GM23248 (cell line): ENCODE results near the gene METTL27. TPM values are rescaled to one million over a fixed set of nuclear protein-coding genes. Genes with fewer than 3 reads are reported as not detected.
A peak's percentile ranks its signal among the peaks of the same experiment; 100 is the strongest.
"Not testable (repeated sequence)": the region's sequence is repeated elsewhere in the genome, so short reads cannot be mapped to it uniquely, and the experiment has no call there.

Experiments used
- DNase-seq: peaks from one replicate; pipeline ENCODE4 v3.0.0-alpha.2; 2015
- H2AFZ ChIP-seq: fragments of 200-600 bp; sonication (generic); 2 replicates; pipeline ENCODE4 v1.6.1; 2016; ENCODE audit warnings: antibody characterized with exemption
- H3F3A ChIP-seq: fragments of 200-600 bp; sonication (generic); 2 replicates; pipeline ENCODE4 v1.6.1; 2016; ENCODE audit warnings: mild to moderate bottlenecking, antibody characterized with exemption, mixed run types; ENCODE audit not compliant: insufficient read depth
- H3K27ac ChIP-seq: fragments of 200-600 bp; sonication (generic); 2 replicates; pipeline ENCODE4 v1.5.1; 2016; ENCODE audit warnings: mild to moderate bottlenecking
- H3K27me3 ChIP-seq: fragments of 200-600 bp; sonication (generic); replicated peaks from 2 replicates; pipeline ENCODE4 v1.6.1; 2016; ENCODE audit warnings: mild to moderate bottlenecking; ENCODE audit not compliant: insufficient read depth
- H3K36me3 ChIP-seq: fragments of 200-600 bp; sonication (generic); 2 replicates; pipeline ENCODE4 v1.6.1; 2016; ENCODE audit warnings: low read depth, mild to moderate bottlenecking
- H3K4me1 ChIP-seq: fragments of 200-600 bp; sonication (generic); 2 replicates; pipeline ENCODE4 v1.6.1; 2016; ENCODE audit warnings: mild to moderate bottlenecking; ENCODE audit not compliant: insufficient read depth
- H3K4me2 ChIP-seq: fragments of 200-600 bp; sonication (generic); one replicate; pipeline ENCODE4 v1.6.1; 2016; ENCODE audit warnings: mild to moderate bottlenecking; ENCODE audit not compliant: unreplicated experiment
- H3K4me3 ChIP-seq: fragments of 200-600 bp; sonication (generic); 2 replicates; pipeline ENCODE4 v1.5.1; 2016; ENCODE audit warnings: mild to moderate bottlenecking
- H3K79me2 ChIP-seq: fragments of 200-600 bp; sonication (generic); 2 replicates; pipeline ENCODE4 v1.6.1; 2016; ENCODE audit warnings: mild to moderate bottlenecking; ENCODE audit not compliant: insufficient read depth
- H3K9ac ChIP-seq: fragments of 200-600 bp; sonication (generic); 2 replicates; pipeline ENCODE4 v1.6.1; 2016; ENCODE audit warnings: mild to moderate bottlenecking
- H3K9me2 ChIP-seq: fragments of 200-600 bp; sonication (generic); 2 replicates; pipeline ENCODE4 v1.6.1; 2016; ENCODE audit warnings: mixed run types, mild to moderate bottlenecking, moderate library complexity; ENCODE audit not compliant: insufficient read depth
- H3K9me3 ChIP-seq: fragments of 200-600 bp; sonication (generic); one replicate; pipeline ENCODE4 v1.6.1; 2017; ENCODE audit warnings: low read depth
- H4K20me1 ChIP-seq: fragments of 200-600 bp; sonication (generic); 2 replicates; pipeline ENCODE4 v1.6.0; 2016; ENCODE audit not compliant: insufficient read depth
- EZH2 ChIP-seq: fragments of 200-600 bp; sonication (generic); IDR thresholded peaks from 2 replicates; pipeline ENCODE4 v1.6.1; 2018; ENCODE audit warnings: antibody characterized with exemption, mild to moderate bottlenecking; ENCODE audit not compliant: insufficient read depth, poor library complexity, severe bottlenecking
- EZH2phosphoT487 ChIP-seq: fragments of 200-600 bp; sonication (generic); IDR thresholded peaks from 2 replicates; pipeline ENCODE4 v1.6.1; 2018; ENCODE audit warnings: antibody characterized with exemption, moderate library complexity, mild to moderate bottlenecking, low read depth; ENCODE audit not compliant: insufficient read depth
- WGBS, 2 experiments: methylation state at CpG; one replicate each; pipeline ENCODE4 v1.1.6; 2015 to 2017; ENCODE audit warnings: low lambda C conversion rate in 2 of 2, low coverage in 1 of 2; ENCODE audit errors: missing lambda C conversion rate in 2 of 2; 5-methylcytosine and 5-hydroxymethylcytosine counted together
- in situ Hi-C: fragments of 300-500 bp; cut with MboI; formaldehyde crosslinking; loops from 2 replicates; pipeline ENCODE4 v1.15.0; 2020
- polyA plus RNA-seq: library from polyadenylated mRNA; unstranded; fragments of >200 nt; fragmentation: Nextera tagmentation; extraction: Ambion mirVana; gene quantifications from 2 replicates; pipeline ENCODE4 v1.2.1, GENCODE V29; 2016
- total RNA-seq: library from RNA; depleted of rRNA; stranded (reverse); fragments of >200 nt; shearing (Covaris generic); gene quantifications from 2 replicates; pipeline ENCODE4 v1.2.3, GENCODE V29; 2014

METTL27 gene
- total and polyA plus RNA-seq, 2 experiments from 2014 or later: 5.3 to 6.5 TPM

- Histone ChIP-seq H3K27me3 (no peaks in the 10 kb centered on the region), H2AFZ (no peak overlapping the region), H3K9me3 (no peaks in the 10 kb centered on the region), H4K20me1 (no peaks in the 10 kb centered on the region), H3K27ac (no peak overlapping the region), H3K4me1 (peaks cover 55% of the 10 kb centered on the region), H3K4me3 (no peak overlapping the region), H3K36me3 (no peaks in the 10 kb centered on the region), H3K9ac (no peak overlapping the region), H3K9me2 (no peaks in the 10 kb centered on the region), H3F3A (peaks cover 40% of the 10 kb centered on the region), H3K4me2 (no peak overlapping the region), H3K79me2 (no peaks in the 10 kb centered on the region)
- in situ Hi-C loops: no loop called here
- TF ChIP-seq EZH2phosphoT487: no peak
- no peak for TF ChIP-seq EZH2
- 80% methylated on average over 10 of the region's 10 CpGs for WGBS, 2 experiments
- DNase-seq: peak; percentile 44
Measured at GRCh38 chr7:73847941-73848723, 5.8 kb upstream of the METTL27 start.

- H3K27me3 ChIP-seq, H3K36me3 ChIP-seq, DNase-seq, in situ Hi-C loops, H3K9me3 ChIP-seq, H2AFZ ChIP-seq, H4K20me1 ChIP-seq, H3K4me2 ChIP-seq, H3K9ac ChIP-seq, H3K4me3 ChIP-seq, H3K79me2 ChIP-seq, H3K9me2 ChIP-seq: not testable (repeated sequence)
- Histone ChIP-seq H3K27ac (peak overlapping the region; percentile 53; the same call in 1 of the 2 replicates), H3F3A (peaks cover 37% of the 10 kb centered on the region), H3K4me1 (peaks cover 42% of the 10 kb centered on the region)
- 80 to 82% methylated on average over 12 of the region's 12 CpGs for WGBS, 2 experiments
Measured at GRCh38 chr7:73845701-73846195, 3.4 kb upstream of the METTL27 start.

GRCh38 chr7:73844848-73845460 lies 2.6 kb upstream of the METTL27 start:
- H3K9me2 ChIP-seq: no peaks in the 10 kb centered on the region
- H3K4me1 ChIP-seq: peaks cover 35% of the 10 kb centered on the region
- no peaks in the 10 kb centered on the region for H3K36me3 ChIP-seq
- H2AFZ ChIP-seq: no peak overlapping the region
- no peak overlapping the region for H3K9ac ChIP-seq
- in situ Hi-C loops: no loop called here
- no peaks in the 10 kb centered on the region for H4K20me1 ChIP-seq
- H3K79me2 ChIP-seq: no peaks in the 10 kb centered on the region
- no peaks in the 10 kb centered on the region for H3K9me3 ChIP-seq
- peak; percentile 88 for DNase-seq
- H3K4me3 ChIP-seq: no peak overlapping the region
- peaks cover 30% of the 10 kb centered on the region for H3F3A ChIP-seq
- WGBS, 2 experiments: 79 to 80% methylated on average over 13 of the region's 13 CpGs
- peak overlapping the region; percentile 53 for H3K27ac ChIP-seq
- no peaks in the 10 kb centered on the region for H3K27me3 ChIP-seq
- H3K4me2 ChIP-seq: no peak overlapping the region
- TF ChIP-seq EZH2phosphoT487 (no peak), EZH2 (no peak)

- Histone ChIP-seq H3K4me3 (no peak overlapping the region), H2AFZ (no peak overlapping the region), H3K9me3 (no peaks in the 10 kb centered on the region), H3K4me2 (no peak overlapping the region), H3K4me1 (peaks cover 27% of the 10 kb centered on the region), H3K9me2 (no peaks in the 10 kb centered on the region), H3K27ac (no peak overlapping the region), H3K36me3 (no peaks in the 10 kb centered on the region), H3F3A (peaks cover 26% of the 10 kb centered on the region), H3K27me3 (no peaks in the 10 kb centered on the region), H4K20me1 (no peaks in the 10 kb centered on the region), H3K79me2 (no peaks in the 10 kb centered on the region), H3K9ac (no peak overlapping the region)
- TF ChIP-seq EZH2phosphoT487: no peak
- no peak for TF ChIP-seq EZH2
- 77 to 80% methylated on average over 9 of the region's 9 CpGs for WGBS, 2 experiments
- in situ Hi-C loops: no loop called here
- no peak for DNase-seq
Measured at GRCh38 chr7:73844131-73844547, 1.8 kb upstream of the METTL27 start.
